GM18858 (cell line): ENCODE measurements around the gene CD81.

Experiments
- ATAC-seq: cut with Tn5 transposase; IDR thresholded peaks from one replicate; pipeline ENCODE4 v1.9.1; 2021; ENCODE audit not compliant: unreplicated experiment

CD81 gene

GRCh38 chr11:2374456-2375201, 2.5 kb upstream of the CD81 start:
- ATAC-seq, result no peak

- ATAC-seq, result no peak
Observed at GRCh38 chr11:2375341-2375853, 1.7 kb upstream of the CD81 start.

GRCh38 chr11:2375964-2376551, 1.1 kb upstream of the CD81 start:
- no peak for ATAC-seq

GRCh38 chr11:2377511-2378443, 667 bp downstream of the CD81 start:
- no peak for ATAC-seq

GRCh38 chr11:2378527-2379210, 1.6 kb downstream of the CD81 start:
- ATAC-seq, result no peak

GRCh38 chr11:2379466-2380174, 2.5 kb downstream of the CD81 start:
- ATAC-seq, result no peak

- no peak for ATAC-seq
Observed at GRCh38 chr11:2380396-2380795, 3.3 kb downstream of the CD81 start.

GRCh38 chr11:2380807-2381350, 3.8 kb downstream of the CD81 start:
- no peak for ATAC-seq

- ATAC-seq, result no peak
Observed at GRCh38 chr11:2381494-2382128, 4.5 kb downstream of the CD81 start.

GRCh38 chr11:2382129-2382517, 5.0 kb downstream of the CD81 start:
- ATAC-seq, result no peak

GRCh38 chr11:2382936-2383851, 6.1 kb downstream of the CD81 start:
- no peak for ATAC-seq

GRCh38 chr11:2383852-2384804, 7.0 kb downstream of the CD81 start:
- ATAC-seq, result no peak

- ATAC-seq, result no peak
Observed at GRCh38 chr11:2385156-2386151, 8.3 kb downstream of the CD81 start.

- ATAC-seq, result no peak
Observed at GRCh38 chr11:2386591-2386990, 9.5 kb downstream of the CD81 start.

GRCh38 chr11:2387266-2387987, 10.3 kb downstream of the CD81 start:
- no peak for ATAC-seq
